Thoracic aorta (tissue), 2 donors: ENCODE data around the gene NREP. TPM values are rescaled to one million over a fixed set of nuclear protein-coding genes. Genes with fewer than 3 reads are reported as not detected.

Experiments used
- ATAC-seq: fragments of 150-250 bp; one replicate; pipeline ENCODE4 v1.8.0; 2017; ENCODE audit warnings: low read depth; ENCODE audit not compliant: insufficient number of reproducible peaks, low FRiP score
- DNase-seq: peaks from one replicate; pipeline ENCODE4 v3.0.0-alpha.2; 2020; ENCODE audit warnings: low spot score
- H3K27ac ChIP-seq, 2 donors: fragments of 200-600 bp; sonication (generic); 1 replicate in 1 of 2; 2 replicates in 1 of 2; pipeline ENCODE4 v1.5.1; 2016; ENCODE audit warnings: mild to moderate bottlenecking in 2 of 2, moderate library complexity in 2 of 2
- H3K27me3 ChIP-seq: fragments of 200-600 bp; sonication (generic); replicated peaks from 2 replicates; pipeline ENCODE4 v1.6.0; 2016; ENCODE audit warnings: mild to moderate bottlenecking; ENCODE audit not compliant: insufficient read depth
- H3K36me3 ChIP-seq: fragments of 200-600 bp; sonication (generic); one replicate; pipeline ENCODE4 v1.5.1; 2016
- H3K4me1 ChIP-seq, 2 donors: fragments of 200-600 bp; sonication (generic); 1 replicate in 1 of 2; 2 replicates in 1 of 2; pipeline versions ENCODE4 v1.5.1 to v1.6.0; 2016; ENCODE audit warnings: low read depth in 2 of 2, mild to moderate bottlenecking in 1 of 2; ENCODE audit not compliant: control insufficient read depth in 1 of 2
- H3K4me3 ChIP-seq: fragments of 200-600 bp; sonication (generic); 2 replicates; pipeline ENCODE4 v1.5.1; 2016; ENCODE audit warnings: mild to moderate bottlenecking
- H3K9me3 ChIP-seq: fragments of 200-600 bp; sonication (generic); 2 replicates; pipeline ENCODE4 v1.5.1; 2016
- CTCF ChIP-seq: fragments of 200-600 bp; sonication (generic); IDR thresholded peaks from one replicate; pipeline ENCODE4 v1.5.1; 2019; ENCODE audit warnings: antibody characterized with exemption
- total RNA-seq, 2 donors: library from RNA; depleted of rRNA; stranded (reverse); fragments of >200 nt; gene quantifications; one replicate each; pipeline versions ENCODE4 v1.1.0 to v1.2.3, GENCODE V29; 2016

Gene NREP
- total RNA-seq, 2 donors from 2014 or later = 15.3 to 18.0 TPM

GRCh38 chr5:111743988-111744387 is 13.0 kb downstream of the NREP start:
- ATAC-seq = no peak
- no peaks in the 10 kb centered on the region for H3K36me3 ChIP-seq
- peaks cover 24 to 40% of the 10 kb centered on the region in 2 donors for H3K4me1 ChIP-seq
- H3K27me3 ChIP-seq = no peaks in the 10 kb centered on the region
- TF ChIP-seq CTCF = no peak
- no peak for DNase-seq
- no peaks in the 10 kb centered on the region for H3K9me3 ChIP-seq
- H3K4me3 ChIP-seq = no peak overlapping the region
- H3K27ac ChIP-seq = no peak overlapping the region

GRCh38 chr5:111743512-111743911 is 13.5 kb downstream of the NREP start:
- ATAC-seq = no peak
- Histone ChIP-seq H3K36me3 (no peaks in the 10 kb centered on the region), H3K4me3 (no peak overlapping the region), H3K27ac (no peak overlapping the region), H3K4me1 (peaks cover 19 to 40% of the 10 kb centered on the region in 2 donors), H3K27me3 (no peaks in the 10 kb centered on the region), H3K9me3 (no peaks in the 10 kb centered on the region)
- no peak for TF ChIP-seq CTCF
- DNase-seq = no peak

GRCh38 chr5:111742177-111742994 is 14.6 kb downstream of the NREP start:
- no peak for TF ChIP-seq CTCF
- DNase-seq (no peak), ATAC-seq (peak; percentile 77)
- no peaks in the 10 kb centered on the region for H3K36me3 ChIP-seq
- no peaks in the 10 kb centered on the region for H3K27me3 ChIP-seq
- H3K4me3 ChIP-seq = peak overlapping the region; percentile 34
- H3K9me3 ChIP-seq = no peaks in the 10 kb centered on the region
- H3K4me1 ChIP-seq = peaks cover 22 to 40% of the 10 kb centered on the region in 2 donors
- H3K27ac ChIP-seq = no peak overlapping the region

GRCh38 chr5:111741278-111741677 is 15.7 kb downstream of the NREP start:
- ATAC-seq (no peak), DNase-seq (no peak)
- H3K4me1 ChIP-seq = peaks cover 20 to 44% of the 10 kb centered on the region in 2 donors
- H3K27me3 ChIP-seq = no peaks in the 10 kb centered on the region
- no peaks in the 10 kb centered on the region for H3K9me3 ChIP-seq
- H3K36me3 ChIP-seq = no peaks in the 10 kb centered on the region
- no peak for TF ChIP-seq CTCF
- no peak overlapping the region for H3K4me3 ChIP-seq
- no peak overlapping the region for H3K27ac ChIP-seq

- H3K27me3 ChIP-seq = no peaks in the 10 kb centered on the region
- no peak overlapping the region for H3K4me3 ChIP-seq
- ATAC-seq (no peak), DNase-seq (no peak)
- H3K27ac ChIP-seq = no peak overlapping the region
- peaks cover 27 to 59% of the 10 kb centered on the region in 2 donors for H3K4me1 ChIP-seq
- no peaks in the 10 kb centered on the region for H3K9me3 ChIP-seq
- no peak for TF ChIP-seq CTCF
- H3K36me3 ChIP-seq = no peaks in the 10 kb centered on the region
Observed at GRCh38 chr5:111739416-111739815, 17.6 kb downstream of the NREP start.
